ENCODE data around the gene IQCN.

GRCh38 chr19:18229474-18229873 is 44.8 kb downstream of the IQCN start:
- TF ChIP-seq TAF1 (IDR thresholded peaks at IDR 0.05; ENCODE audit: borderline replicate concordance, insufficient read depth, low read length) (no peak), SIN3A (IDR thresholded peaks at IDR 0.05; ENCODE audit: borderline replicate concordance, insufficient read depth, low read length) (no peak), REST (IDR thresholded peaks at IDR 0.05; ENCODE audit: insufficient read depth in 1 of 2, low read depth in 2 of 2, low read length in 2 of 2) (no peak), POLR2AphosphoS5 (IDR thresholded peaks at IDR 0.05; ENCODE audit: low read depth, low read length) (no peak), FOXP2 (optimal IDR thresholded peaks at IDR 0.05; ENCODE audit: borderline replicate concordance, extremely low read depth, extremely low read length, insufficient read depth) (no peak)

Data from PFSK-1 (cell line).